Fibroblast of gingiva (primary cell): Measurements from ENCODE around the gene GJC2.

Experiments used
- DNase-seq: peaks from one replicate; pipeline ENCODE4 v3.0.0-alpha.2; 2011; ENCODE audit warnings: low read depth

The GJC2 gene

GRCh38 chr1:228158151-228159007, 8.6 kb downstream of the GJC2 start:
- DNase-seq: no peak

GRCh38 chr1:228159008-228159665, 9.4 kb downstream of the GJC2 start:
- DNase-seq: no peak

GRCh38 chr1:228160201-228160761, 10.6 kb downstream of the GJC2 start:
- no peak for DNase-seq

GRCh38 chr1:228161362-228161761, 11.6 kb downstream of the GJC2 start:
- no peak for DNase-seq

- no peak for DNase-seq
Observed at GRCh38 chr1:228161866-228162265, 12.1 kb downstream of the GJC2 start.

GRCh38 chr1:228162286-228163006, 12.7 kb downstream of the GJC2 start:
- DNase-seq: no peak

GRCh38 chr1:228163007-228163753, 13.4 kb downstream of the GJC2 start:
- no peak for DNase-seq

GRCh38 chr1:228163776-228164519, 14.2 kb downstream of the GJC2 start:
- no peak for DNase-seq

GRCh38 chr1:228164561-228165371, 15.0 kb downstream of the GJC2 start:
- DNase-seq: no peak

- peak; percentile 99 for DNase-seq
Observed at GRCh38 chr1:228165372-228166169, 15.8 kb downstream of the GJC2 start, which contains the start of gene IBA57. TSS of gene IBA57 (plus strand) at chr1:228165804. CDS start at chr1:228165817, 13 bp downstream.

GRCh38 chr1:228166170-228166936, 16.6 kb downstream of the GJC2 start:
- peak; percentile 74 for DNase-seq

- DNase-seq: no peak
Observed at GRCh38 chr1:228168563-228169270, 19.0 kb downstream of the GJC2 start.

- no peak for DNase-seq
Observed at GRCh38 chr1:228169345-228169744, 19.6 kb downstream of the GJC2 start.

- no peak for DNase-seq
Observed at GRCh38 chr1:228170666-228171065, 20.9 kb downstream of the GJC2 start.

- DNase-seq: no peak
Observed at GRCh38 chr1:228171221-228171891, 21.6 kb downstream of the GJC2 start.

GRCh38 chr1:228172591-228173527, 23.1 kb downstream of the GJC2 start:
- no peak for DNase-seq
